GM23248 (cell line): ENCODE measurements around the gene USF3. TPM values are rescaled to one million over a fixed set of nuclear protein-coding genes. Genes with fewer than 3 reads are reported as not detected.

ENCODE experiments used
- DNase-seq: peaks from one replicate; pipeline ENCODE4 v3.0.0-alpha.2; 2015
- H2AFZ ChIP-seq: fragments of 200-600 bp; sonication (generic); 2 replicates; pipeline ENCODE4 v1.6.1; 2016; ENCODE audit warnings: antibody characterized with exemption
- H3F3A ChIP-seq: fragments of 200-600 bp; sonication (generic); 2 replicates; pipeline ENCODE4 v1.6.1; 2016; ENCODE audit warnings: mild to moderate bottlenecking, antibody characterized with exemption, mixed run types; ENCODE audit not compliant: insufficient read depth
- H3K27ac ChIP-seq: fragments of 200-600 bp; sonication (generic); 2 replicates; pipeline ENCODE4 v1.5.1; 2016; ENCODE audit warnings: mild to moderate bottlenecking
- H3K27me3 ChIP-seq: fragments of 200-600 bp; sonication (generic); replicated peaks from 2 replicates; pipeline ENCODE4 v1.6.1; 2016; ENCODE audit warnings: mild to moderate bottlenecking; ENCODE audit not compliant: insufficient read depth
- H3K36me3 ChIP-seq: fragments of 200-600 bp; sonication (generic); 2 replicates; pipeline ENCODE4 v1.6.1; 2016; ENCODE audit warnings: low read depth, mild to moderate bottlenecking
- H3K4me1 ChIP-seq: fragments of 200-600 bp; sonication (generic); 2 replicates; pipeline ENCODE4 v1.6.1; 2016; ENCODE audit warnings: mild to moderate bottlenecking; ENCODE audit not compliant: insufficient read depth
- H3K4me2 ChIP-seq: fragments of 200-600 bp; sonication (generic); one replicate; pipeline ENCODE4 v1.6.1; 2016; ENCODE audit warnings: mild to moderate bottlenecking; ENCODE audit not compliant: unreplicated experiment
- H3K4me3 ChIP-seq: fragments of 200-600 bp; sonication (generic); 2 replicates; pipeline ENCODE4 v1.5.1; 2016; ENCODE audit warnings: mild to moderate bottlenecking
- H3K79me2 ChIP-seq: fragments of 200-600 bp; sonication (generic); 2 replicates; pipeline ENCODE4 v1.6.1; 2016; ENCODE audit warnings: mild to moderate bottlenecking; ENCODE audit not compliant: insufficient read depth
- H3K9ac ChIP-seq: fragments of 200-600 bp; sonication (generic); 2 replicates; pipeline ENCODE4 v1.6.1; 2016; ENCODE audit warnings: mild to moderate bottlenecking
- H3K9me2 ChIP-seq: fragments of 200-600 bp; sonication (generic); 2 replicates; pipeline ENCODE4 v1.6.1; 2016; ENCODE audit warnings: mixed run types, mild to moderate bottlenecking, moderate library complexity; ENCODE audit not compliant: insufficient read depth
- H3K9me3 ChIP-seq: fragments of 200-600 bp; sonication (generic); one replicate; pipeline ENCODE4 v1.6.1; 2017; ENCODE audit warnings: low read depth
- H4K20me1 ChIP-seq: fragments of 200-600 bp; sonication (generic); 2 replicates; pipeline ENCODE4 v1.6.0; 2016; ENCODE audit not compliant: insufficient read depth
- EZH2 ChIP-seq: fragments of 200-600 bp; sonication (generic); IDR thresholded peaks from 2 replicates; pipeline ENCODE4 v1.6.1; 2018; ENCODE audit warnings: antibody characterized with exemption, mild to moderate bottlenecking; ENCODE audit not compliant: insufficient read depth, poor library complexity, severe bottlenecking
- EZH2phosphoT487 ChIP-seq: fragments of 200-600 bp; sonication (generic); IDR thresholded peaks from 2 replicates; pipeline ENCODE4 v1.6.1; 2018; ENCODE audit warnings: antibody characterized with exemption, moderate library complexity, mild to moderate bottlenecking, low read depth; ENCODE audit not compliant: insufficient read depth
- WGBS, 2 experiments: methylation state at CpG; one replicate each; pipeline ENCODE4 v1.1.6; 2015 to 2017; ENCODE audit warnings: low lambda C conversion rate in 2 of 2, low coverage in 1 of 2; ENCODE audit errors: missing lambda C conversion rate in 2 of 2; 5-methylcytosine and 5-hydroxymethylcytosine counted together
- in situ Hi-C: fragments of 300-500 bp; cut with MboI; formaldehyde crosslinking; loops from 2 replicates; pipeline ENCODE4 v1.15.0; 2020
- polyA plus RNA-seq: library from polyadenylated mRNA; unstranded; fragments of >200 nt; fragmentation: Nextera tagmentation; extraction: Ambion mirVana; gene quantifications from 2 replicates; pipeline ENCODE4 v1.2.1, GENCODE V29; 2016
- small RNA-seq: library from RNA; depleted of rRNA; stranded (forward); fragments of <200 nt; gene quantifications from one replicate; pipeline ENCODE3, GENCODE V24; 2014; ENCODE audit warnings: low read depth, low replicate concordance
- total RNA-seq: library from RNA; depleted of rRNA; stranded (reverse); fragments of >200 nt; shearing (Covaris generic); gene quantifications from 2 replicates; pipeline ENCODE4 v1.2.3, GENCODE V29; 2014; rRNA removed

USF3 gene
- total and polyA plus RNA-seq, 2 experiments from 2014 or later, result 3.5 to 8.1 TPM

DNA sequence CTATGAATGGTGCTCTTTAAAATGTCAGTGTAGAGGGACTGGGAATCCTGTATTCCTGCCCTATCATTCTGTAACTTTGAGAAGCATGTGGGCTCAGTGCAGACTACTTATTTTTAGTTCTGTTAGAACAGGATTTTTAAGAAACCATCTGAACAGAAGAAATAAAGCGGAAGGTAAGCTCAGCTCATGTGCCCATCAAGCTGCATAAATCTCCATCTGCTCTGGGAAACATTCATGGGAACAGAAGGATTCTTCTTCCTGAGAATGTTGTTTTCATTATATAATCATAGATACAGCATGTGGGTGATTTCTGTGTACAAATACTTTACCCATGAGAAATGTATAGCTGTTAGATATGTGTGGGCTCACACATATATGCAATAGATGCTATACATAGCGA, 94.2 kb downstream of the USF3 start:
- H4K20me1 ChIP-seq, result no peaks in the 10 kb centered on the region
- no peak overlapping the region for H2AFZ ChIP-seq
- no peaks in the 10 kb centered on the region for H3K4me1 ChIP-seq
- H3K27me3 ChIP-seq, result peaks cover 36% of the 10 kb centered on the region
- no peaks in the 10 kb centered on the region for H3K9me3 ChIP-seq
- TF ChIP-seq EZH2 (no peak), EZH2phosphoT487 (no peak)
- no peak for DNase-seq
- no peak overlapping the region for H3K9ac ChIP-seq
- H3K9me2 ChIP-seq, result no peaks in the 10 kb centered on the region
- WGBS, 2 experiments, result 42 to 55% methylated on average over 2 of the region's 2 CpGs
- no peak overlapping the region for H3K4me2 ChIP-seq
- H3F3A ChIP-seq, result no peaks in the 10 kb centered on the region
- no peaks in the 10 kb centered on the region for H3K36me3 ChIP-seq
- no peak overlapping the region for H3K27ac ChIP-seq
- in situ Hi-C loops, result loop anchor here (25.0 kb wide), 1 partner anchor 565 kb away; no protein-coding TSS in a partner anchor
- H3K79me2 ChIP-seq, result no peaks in the 10 kb centered on the region
- H3K4me3 ChIP-seq, result no peak overlapping the region

DNA sequence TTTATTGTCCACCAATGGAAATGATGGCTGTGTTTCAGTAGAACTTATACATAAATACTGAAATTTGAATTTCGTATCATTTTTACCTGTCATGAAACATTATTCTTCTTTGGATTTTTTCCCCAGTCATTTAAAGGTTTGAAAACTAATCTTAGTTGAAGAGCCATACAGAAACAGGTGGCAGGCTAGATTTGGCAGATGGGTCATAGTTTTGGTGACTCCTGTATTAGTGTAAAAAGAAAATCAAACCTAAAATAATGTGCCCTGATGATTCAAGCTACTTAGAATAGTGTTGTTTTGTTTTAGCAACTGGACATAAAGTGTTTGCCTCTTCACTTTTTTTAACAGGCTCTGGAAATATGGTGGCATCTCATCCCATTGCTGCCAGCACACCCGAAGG, 95.2 kb downstream of the USF3 start:
- Histone ChIP-seq H3K4me3 (no peak overlapping the region), H3F3A (no peaks in the 10 kb centered on the region), H3K9ac (no peak overlapping the region), H4K20me1 (no peaks in the 10 kb centered on the region), H3K4me1 (no peaks in the 10 kb centered on the region), H3K79me2 (no peaks in the 10 kb centered on the region), H3K9me3 (no peaks in the 10 kb centered on the region), H3K36me3 (no peaks in the 10 kb centered on the region), H3K9me2 (no peaks in the 10 kb centered on the region), H3K27me3 (peaks cover 36% of the 10 kb centered on the region), H3K27ac (no peak overlapping the region), H2AFZ (no peak overlapping the region), H3K4me2 (no peak overlapping the region)
- TF ChIP-seq EZH2 (no peak), EZH2phosphoT487 (no peak)
- in situ Hi-C loops, result loop anchor here (25.0 kb wide), 1 partner anchor 564 kb away; no protein-coding TSS in a partner anchor
- no peak for DNase-seq
- WGBS, 2 experiments, result 40 to 47% methylated on average over 2 of the region's 2 CpGs

DNA sequence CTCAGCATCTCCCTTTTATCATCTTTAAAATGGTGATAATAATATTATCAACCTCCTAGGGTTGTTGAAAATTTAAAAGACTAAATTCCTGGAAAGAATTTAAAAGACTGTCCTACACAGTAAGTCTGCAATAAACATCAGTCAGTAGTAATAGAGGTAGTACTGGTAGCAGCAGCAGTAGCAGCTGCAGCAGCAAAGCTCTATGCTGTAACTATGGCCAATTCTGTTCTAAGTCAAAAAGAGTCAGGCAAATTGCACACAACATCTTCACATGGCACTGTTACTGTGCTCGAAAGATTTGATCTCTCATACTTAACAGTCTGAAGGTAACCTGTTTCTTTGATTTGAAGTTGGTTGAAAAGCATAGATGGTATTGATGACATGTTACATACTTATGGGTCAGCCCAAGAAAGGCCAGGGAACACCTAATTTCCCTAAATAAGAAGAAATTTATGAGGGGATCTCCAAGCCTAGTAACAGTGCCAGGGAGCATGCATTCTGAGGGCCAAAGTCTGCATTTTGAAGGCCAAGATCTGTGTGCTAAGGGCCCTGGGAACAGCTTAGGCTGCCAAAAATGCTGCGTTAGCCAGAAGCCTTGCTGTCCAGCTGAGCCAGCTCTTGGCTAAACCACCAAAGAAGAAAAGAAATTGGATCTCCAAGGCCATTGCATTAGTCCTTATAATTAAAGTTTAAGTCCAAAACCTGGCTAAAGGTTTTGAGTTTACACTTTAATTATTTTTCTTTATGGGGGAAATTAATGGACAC, 95.8 kb downstream of the USF3 start:
- no peaks in the 10 kb centered on the region for H3K4me1 ChIP-seq
- H3K4me3 ChIP-seq, result no peak overlapping the region
- WGBS, 2 experiments, result 16 to 21% methylated on average over 2 of the region's 2 CpGs
- H3K4me2 ChIP-seq, result no peak overlapping the region
- H3K9me2 ChIP-seq, result no peaks in the 10 kb centered on the region
- no peaks in the 10 kb centered on the region for H3K9me3 ChIP-seq
- peaks cover 36% of the 10 kb centered on the region for H3K27me3 ChIP-seq
- no peak overlapping the region for H2AFZ ChIP-seq
- H3F3A ChIP-seq, result no peaks in the 10 kb centered on the region
- TF ChIP-seq EZH2phosphoT487, result no peak
- TF ChIP-seq EZH2, result no peak
- H4K20me1 ChIP-seq, result no peaks in the 10 kb centered on the region
- H3K79me2 ChIP-seq, result no peaks in the 10 kb centered on the region
- DNase-seq, result no peak
- no peak overlapping the region for H3K27ac ChIP-seq
- H3K36me3 ChIP-seq, result no peaks in the 10 kb centered on the region
- no peak overlapping the region for H3K9ac ChIP-seq
- in situ Hi-C loops, result loop anchor here (25.0 kb wide), 1 partner anchor 563 kb away; no protein-coding TSS in a partner anchor

Small RNA genes lying within 50 kb of the gene (small RNA-seq; reads per million reads assigned to genes)
- gene RN7SL767P, result not detected

Other genes starting within 250 kb of the USF3 start
- gene SPICE1, start 181.5 kb downstream of the USF3 start, total RNA-seq, result 5.5 and 15.6 TPM in 2 replicates
- 5.8 and 8.3 TPM in 2 replicates for gene SPICE1, start 181.5 kb downstream of the USF3 start, polyA plus RNA-seq
- gene SIDT1, start 164.1 kb downstream of the USF3 start, total RNA-seq, result not detected in 2 replicates
- gene SIDT1, start 164.1 kb downstream of the USF3 start, polyA plus RNA-seq, result not detected in 2 replicates
- gene NAA50, start 49.6 kb upstream of the USF3 start, total RNA-seq, result 142 and 160 TPM in 2 replicates
- gene NAA50, start 49.6 kb upstream of the USF3 start, polyA plus RNA-seq, result 147 and 154 TPM in 2 replicates
- gene ATP6V1A, start 50.4 kb upstream of the USF3 start, total RNA-seq, result 51.1 and 53.2 TPM in 2 replicates
- gene ATP6V1A, start 50.4 kb upstream of the USF3 start, polyA plus RNA-seq, result 47.8 and 47.9 TPM in 2 replicates
- 3.2 and 19.9 TPM in 2 replicates for gene GRAMD1C, start 142.1 kb upstream of the USF3 start, total RNA-seq
- 6.0 and 6.4 TPM in 2 replicates for gene GRAMD1C, start 142.1 kb upstream of the USF3 start, polyA plus RNA-seq